RPMI7951 (cell line): ENCODE results near the gene PHRF1. TPM values are rescaled to one million over a fixed set of nuclear protein-coding genes. Genes with fewer than 3 reads are reported as not detected.

Source experiments
- DNase-seq: peaks from one replicate; pipeline ENCODE4 v3.0.0-alpha.2; 2012; ENCODE audit warnings: low read depth
- total RNA-seq: library from RNA; depleted of rRNA; stranded (reverse); fragments of >200 nt; shearing (Covaris generic); gene quantifications from 2 replicates; pipeline ENCODE4 v1.2.3, GENCODE V29; 2014

Gene PHRF1
- total RNA-seq, 1 experiment from 2014 or later: 14.8 TPM

GRCh38 chr11:601573-602245, 25.4 kb downstream of the PHRF1 start:
- no peak for DNase-seq

GRCh38 chr11:603154-603553, 26.9 kb downstream of the PHRF1 start:
- no peak for DNase-seq

- DNase-seq: no peak
Observed at GRCh38 chr11:605286-606129, 29.2 kb downstream of the PHRF1 start.

- DNase-seq: no peak
Observed at GRCh38 chr11:606245-606644, 30.0 kb downstream of the PHRF1 start.

- DNase-seq: no peak
Observed at GRCh38 chr11:607020-607780, 30.9 kb downstream of the PHRF1 start.

- no peak for DNase-seq
Observed at GRCh38 chr11:607971-608659, 31.8 kb downstream of the PHRF1 start.

- DNase-seq: no peak
Observed at GRCh38 chr11:608791-609251, 32.6 kb downstream of the PHRF1 start.

- no peak for DNase-seq
Observed at GRCh38 chr11:609341-609811, 33.1 kb downstream of the PHRF1 start.

GRCh38 chr11:610146-610801, 34.0 kb downstream of the PHRF1 start:
- DNase-seq: no peak

- DNase-seq: no peak
Observed at GRCh38 chr11:611001-611996, 35.0 kb downstream of the PHRF1 start.

- no peak for DNase-seq
Observed at GRCh38 chr11:612201-612960, 36.1 kb downstream of the PHRF1 start.

GRCh38 chr11:612961-613300, 36.7 kb downstream of the PHRF1 start:
- DNase-seq: no peak

- DNase-seq: peak; percentile 30
Observed at GRCh38 chr11:613369-613968, 37.2 kb downstream of the PHRF1 start.

- DNase-seq: no peak
Observed at GRCh38 chr11:614021-614622, 37.9 kb downstream of the PHRF1 start.

GRCh38 chr11:614623-615503, 38.6 kb downstream of the PHRF1 start:
- no peak for DNase-seq

- peak; percentile 87 for DNase-seq
Observed at GRCh38 chr11:615504-616319, 39.4 kb downstream of the PHRF1 start, which contains the start of gene IRF7. Gene IRF7 (minus strand): TSS chr11:615950. CDS start chr11:615364, 586 bp downstream.
